GM12878 (cell line): ENCODE results near the gene ATL1. TPM values are rescaled to one million over a fixed set of nuclear protein-coding genes. Genes with fewer than 3 reads are reported as not detected.

Experiments
- ATAC-seq: fragments of 200-7000 bp; cut with Tn5 transposase; 3 replicates; pipeline ENCODE4 v1.9.1; 2020; ENCODE audit warnings: mild to moderate bottlenecking, moderate library complexity
- BruUV-seq: library from RNA; stranded (reverse); fragments of 400-500 nt; replicated peaks from 2 replicates; lab custom pipeline; 2021; lab: Mats Ljungman, UMichigan
- CTCF ChIA-PET: fragments of 300-600 bp; sonication (Branson Sonifier 250); formaldehyde crosslinking; extraction: SDS; loops from one replicate; lab custom pipeline; 2021; ENCODE audit warnings: inconsistent platforms; lab: Yijun Ruan, JAX
- POLR2A ChIA-PET: fragments of 350-600 bp; formaldehyde crosslinking; extraction: SDS; loops from one replicate; lab custom pipeline; 2021; ENCODE audit warnings: inconsistent platforms; lab: Charles Lee
- RAD21 ChIA-PET: fragments of 300-600 bp; sonication (Branson Sonifier 250); formaldehyde crosslinking; loops from one replicate; lab custom pipeline; 2023; ENCODE audit warnings: antibody characterized with exemption; ENCODE audit not compliant: unreplicated experiment; lab: Charles Lee
- SMC1A ChIA-PET: fragments of 300-600 bp; sonication (Branson Sonifier 250); formaldehyde crosslinking; loops from one replicate; lab custom pipeline; 2023; ENCODE audit not compliant: unreplicated experiment, uncharacterized antibody; lab: Charles Lee
- DNase-seq: peaks from one replicate; pipeline ENCODE4 v3.0.0-alpha.2; 2011; ENCODE audit warnings: low read depth, low spot score
- FAIRE-seq: peaks from 3 replicates; lab custom pipeline; 2011; peaks lifted over from hg19 to GRCh38; lab: Jason Lieb, UNC
- H2AFZ ChIP-seq: 2 replicates; pipeline ENCODE4 v1.6.0; 2011; ENCODE audit warnings: low read depth, low read length, control low read depth; ENCODE audit not compliant: control insufficient read depth
- H3K27ac ChIP-seq: 2 replicates; pipeline ENCODE4 v1.5.1; 2011; ENCODE audit warnings: control low read depth; ENCODE audit not compliant: control insufficient read depth, insufficient read depth
- H3K27me3 ChIP-seq, 2 experiments: replicated peaks in 1 of 2; 2 replicates each; pipeline versions ENCODE4 v1.6.0 to v1.6.1; 2011; ENCODE audit warnings: low read length in 1 of 2; ENCODE audit not compliant: control insufficient read depth in 2 of 2, insufficient read depth in 2 of 2
- H3K36me3 ChIP-seq, 2 experiments: 2 replicates each; pipeline ENCODE4 v1.5.1; 2011; ENCODE audit warnings: low read length in 1 of 2; ENCODE audit not compliant: control insufficient read depth in 2 of 2, insufficient read depth in 2 of 2
- H3K4me1 ChIP-seq: 2 replicates; pipeline ENCODE4 v1.6.1; 2011; ENCODE audit warnings: mild to moderate bottlenecking, low read length, moderate library complexity, mixed read lengths; ENCODE audit not compliant: control insufficient read depth, insufficient read depth
- H3K4me2 ChIP-seq: 2 replicates; pipeline ENCODE4 v1.6.0; 2011; ENCODE audit warnings: control low read depth; ENCODE audit not compliant: control insufficient read depth, insufficient read depth
- H3K4me3 ChIP-seq: fragments of 200-600 bp; sonication (generic); 2 replicates; pipeline ENCODE4 v1.5.1; 2016
- H3K79me2 ChIP-seq: 2 replicates; pipeline ENCODE4 v1.6.0; 2011; ENCODE audit warnings: low read length; ENCODE audit not compliant: control insufficient read depth, insufficient read depth
- H3K9ac ChIP-seq: 2 replicates; pipeline ENCODE4 v1.8.0; 2011; ENCODE audit warnings: low read length, control low read depth, mixed read lengths; ENCODE audit not compliant: control insufficient read depth, insufficient read depth
- H3K9me3 ChIP-seq: replicated peaks from 3 replicates; pipeline ENCODE4 v1.5.1; 2011; ENCODE audit warnings: mild to moderate bottlenecking, low read length; ENCODE audit not compliant: control insufficient read depth, insufficient read depth
- H4K20me1 ChIP-seq: 2 replicates; pipeline ENCODE4 v1.6.0; 2011; ENCODE audit not compliant: control insufficient read depth, insufficient read depth
- IRF4 ChIP-seq: IDR thresholded peaks from 2 replicates; pipeline ENCODE4 v1.6.1; 2011; ENCODE audit warnings: low read depth, low read length
- SP1 ChIP-seq: IDR thresholded peaks from one replicate; pipeline ENCODE4 v1.6.1; 2011; ENCODE audit warnings: low read depth, low read length
- TAF1 ChIP-seq: IDR thresholded peaks from 2 replicates; pipeline ENCODE4 v1.6.1; 2011; ENCODE audit warnings: mild to moderate bottlenecking, low read depth, low read length, borderline replicate concordance
- WGBS: methylation state at CpG from one replicate; pipeline ENCODE4 v1.1.6; 2016; ENCODE audit warnings: low lambda C conversion rate; ENCODE audit not compliant: insufficient replicate concordance, insufficient coverage; ENCODE audit errors: missing lambda C conversion rate; 5-methylcytosine and 5-hydroxymethylcytosine counted together
- in situ Hi-C: fragments of 300-500 bp; cut with MboI; formaldehyde crosslinking; loops from 9 replicates; pipeline ENCODE4 v1.14.3; 2018; ENCODE audit warnings: mixed read lengths
- intact Hi-C: fragments of 100-400 bp; cut with micrococcal nuclease; formaldehyde crosslinking; loops from one replicate; pipeline ENCODE4 v1.14.2; 2022; ENCODE audit not compliant: unreplicated experiment
- polyA plus RNA-seq, 11 experiments: library from polyadenylated mRNA; depleted of rRNA in 4 of 11; unstranded in 6 of 11; stranded (reverse) in 5 of 11; fragments of >200 nt; fragmentation: Nextera tagmentation in 4 of 11; fragmentation: Illumina TruSeq in 1 of 11; extraction: Ambion mirVana in 4 of 11; extraction: Trizol in 1 of 11; gene quantifications; 1 replicate in 1 of 11; 2 replicates in 10 of 11; pipeline versions ENCODE4 v1.2.1 to v1.2.3, GENCODE V29; 2011 to 2016; ENCODE audit warnings: inconsistent platforms in 2 of 11, missing spikeins in 2 of 11, low read depth in 1 of 11
- total RNA-seq, 4 experiments: library from RNA; depleted of rRNA in 3 of 4; stranded (reverse); fragments of >200 nt in 3 of 4; fragmentation: Illumina TruSeq in 1 of 4; extraction: Trizol in 1 of 4; gene quantifications; 2 replicates each; pipeline versions ENCODE4 v1.2.1 to v1.2.3, GENCODE V29; 2013 to 2021
- TF ChIP-seq, protein P1 (sequence below): fragments of 450-650 bp; formaldehyde crosslinking; IDR thresholded peaks from 2 replicates; pipeline ENCODE4 v1.4.0; 2022; ENCODE audit warnings: mild to moderate bottlenecking, moderate library complexity
- TF ChIP-seq, protein P2 (sequence below): IDR thresholded peaks from 2 replicates; pipeline ENCODE4 v1.6.1; 2012; ENCODE audit warnings: improper control_type of control experiment, low read depth, low read length; ENCODE audit not compliant: insufficient replicate concordance
- TF ChIP-seq, protein P3 (sequence below): fragments of 150-350 bp; IDR thresholded peaks from 2 replicates; pipeline ENCODE4 v1.6.1; 2014; ENCODE audit warnings: mild to moderate bottlenecking, low read depth, low read length
- TF ChIP-seq, protein P4 (sequence below): fragments of 450-650 bp; IDR thresholded peaks from 2 replicates; pipeline ENCODE4 v1.6.1; 2018; ENCODE audit warnings: mild to moderate bottlenecking, low read depth, moderate library complexity; ENCODE audit not compliant: partially characterized antibody
- TF ChIP-seq, protein P5 (sequence below): IDR thresholded peaks from 2 replicates; pipeline ENCODE4 v1.6.1; 2011; ENCODE audit warnings: borderline replicate concordance, low read depth, mild to moderate bottlenecking, moderate library complexity, mixed read lengths, low read length; ENCODE audit not compliant: insufficient read depth; ENCODE audit errors: extremely low read length

The ATL1 gene
- total and polyA plus RNA-seq, 10 of the 15 experiments (the other 5 are each of a cell fraction or from before 2014, with no cell fraction given), result 0.11 to 1.2 (median 0.58) TPM; not detected in 1

DNA sequence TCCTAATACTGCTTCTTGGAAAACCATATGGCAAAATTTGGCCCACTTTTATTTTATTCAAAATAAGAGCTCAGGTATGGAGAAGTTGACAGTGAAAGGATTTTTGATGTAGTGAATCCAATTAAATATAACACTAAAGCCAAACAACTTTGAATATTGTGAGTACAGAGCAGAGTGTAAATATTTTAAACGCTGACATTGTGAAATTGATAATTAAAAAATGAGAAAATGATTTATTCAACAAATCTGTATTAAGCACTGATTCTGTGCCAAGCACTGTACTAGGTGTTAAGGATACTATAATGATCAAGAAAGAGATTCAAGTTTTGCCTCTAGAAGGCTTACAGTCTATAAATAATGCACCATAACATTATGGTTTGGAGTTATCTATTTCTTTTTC is 50.5 kb downstream of the ATL1 start:
- ChIA-PET CTCF (interaction anchor here (1.2 kb wide), 1 partner anchor 250 kb away, joined by 4 read pairs; no protein-coding TSS in a partner anchor), POLR2A (interaction anchor here (0.6 kb wide), 1 partner anchor 217 kb away, joined by 3 read pairs; no protein-coding TSS in a partner anchor), RAD21 (no interaction called here), SMC1A (interaction anchor here (2.0 kb wide), 1 partner anchor 10 kb away, joined by 6 read pairs; no protein-coding TSS in a partner anchor)
- DNase-seq (no peak), ATAC-seq (no peak), FAIRE-seq (no peak)
- in situ Hi-C loops (loop anchor here (25.0 kb wide), 1 partner anchor 252 kb away; the partner anchor contains the start of gene ABHD12B), intact Hi-C loops (no loop called here)
- no peak overlapping the region for H3K4me3 ChIP-seq
- H3K9me3 ChIP-seq, result no peaks in the 10 kb centered on the region
- H3K4me1 ChIP-seq, result no peaks in the 10 kb centered on the region
- WGBS, result 90% methylated on average over 1 of the region's 1 CpG
- H2AFZ ChIP-seq, result no peak overlapping the region
- no peaks in the 10 kb centered on the region for H4K20me1 ChIP-seq
- no peak overlapping the region for H3K4me2 ChIP-seq
- BruUV-seq, result no TSS peak
- no peaks in the 10 kb centered on the region for H3K36me3 ChIP-seq
- H3K79me2 ChIP-seq, result no peaks in the 10 kb centered on the region
- no peak overlapping the region for H3K27ac ChIP-seq
- no peak overlapping the region for H3K9ac ChIP-seq
- H3K27me3 ChIP-seq, result no peaks in the 10 kb centered on the region; a peak in 1 of 4 replicates
- TF ChIP-seq, protein P1, sequence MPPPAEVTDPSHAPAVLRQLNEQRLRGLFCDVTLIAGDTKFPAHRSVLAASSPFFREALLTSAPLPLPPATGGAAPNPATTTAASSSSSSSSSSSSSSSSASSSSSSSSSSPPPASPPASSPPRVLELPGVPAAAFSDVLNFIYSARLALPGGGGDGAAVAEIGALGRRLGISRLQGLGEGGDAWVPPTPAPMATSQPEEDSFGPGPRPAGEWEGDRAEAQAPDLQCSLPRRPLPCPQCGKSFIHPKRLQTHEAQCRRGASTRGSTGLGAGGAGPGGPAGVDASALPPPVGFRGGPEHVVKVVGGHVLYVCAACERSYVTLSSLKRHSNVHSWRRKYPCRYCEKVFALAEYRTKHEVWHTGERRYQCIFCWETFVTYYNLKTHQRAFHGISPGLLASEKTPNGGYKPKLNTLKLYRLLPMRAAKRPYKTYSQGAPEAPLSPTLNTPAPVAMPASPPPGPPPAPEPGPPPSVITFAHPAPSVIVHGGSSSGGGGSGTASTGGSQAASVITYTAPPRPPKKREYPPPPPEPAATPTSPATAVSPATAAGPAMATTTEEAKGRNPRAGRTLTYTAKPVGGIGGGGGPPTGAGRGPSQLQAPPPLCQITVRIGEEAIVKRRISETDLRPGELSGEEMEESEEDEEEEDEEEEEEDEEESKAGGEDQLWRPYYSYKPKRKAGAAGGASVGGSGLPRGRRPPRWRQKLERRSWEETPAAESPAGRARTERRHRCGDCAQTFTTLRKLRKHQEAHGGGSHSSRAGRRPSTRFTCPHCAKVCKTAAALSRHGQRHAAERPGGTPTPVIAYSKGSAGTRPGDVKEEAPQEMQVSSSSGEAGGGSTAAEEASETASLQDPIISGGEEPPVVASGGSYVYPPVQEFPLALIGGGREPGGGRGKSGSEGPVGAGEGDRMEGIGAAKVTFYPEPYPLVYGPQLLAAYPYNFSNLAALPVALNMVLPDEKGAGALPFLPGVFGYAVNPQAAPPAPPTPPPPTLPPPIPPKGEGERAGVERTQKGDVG, result no peak
- TF ChIP-seq, protein P2, sequence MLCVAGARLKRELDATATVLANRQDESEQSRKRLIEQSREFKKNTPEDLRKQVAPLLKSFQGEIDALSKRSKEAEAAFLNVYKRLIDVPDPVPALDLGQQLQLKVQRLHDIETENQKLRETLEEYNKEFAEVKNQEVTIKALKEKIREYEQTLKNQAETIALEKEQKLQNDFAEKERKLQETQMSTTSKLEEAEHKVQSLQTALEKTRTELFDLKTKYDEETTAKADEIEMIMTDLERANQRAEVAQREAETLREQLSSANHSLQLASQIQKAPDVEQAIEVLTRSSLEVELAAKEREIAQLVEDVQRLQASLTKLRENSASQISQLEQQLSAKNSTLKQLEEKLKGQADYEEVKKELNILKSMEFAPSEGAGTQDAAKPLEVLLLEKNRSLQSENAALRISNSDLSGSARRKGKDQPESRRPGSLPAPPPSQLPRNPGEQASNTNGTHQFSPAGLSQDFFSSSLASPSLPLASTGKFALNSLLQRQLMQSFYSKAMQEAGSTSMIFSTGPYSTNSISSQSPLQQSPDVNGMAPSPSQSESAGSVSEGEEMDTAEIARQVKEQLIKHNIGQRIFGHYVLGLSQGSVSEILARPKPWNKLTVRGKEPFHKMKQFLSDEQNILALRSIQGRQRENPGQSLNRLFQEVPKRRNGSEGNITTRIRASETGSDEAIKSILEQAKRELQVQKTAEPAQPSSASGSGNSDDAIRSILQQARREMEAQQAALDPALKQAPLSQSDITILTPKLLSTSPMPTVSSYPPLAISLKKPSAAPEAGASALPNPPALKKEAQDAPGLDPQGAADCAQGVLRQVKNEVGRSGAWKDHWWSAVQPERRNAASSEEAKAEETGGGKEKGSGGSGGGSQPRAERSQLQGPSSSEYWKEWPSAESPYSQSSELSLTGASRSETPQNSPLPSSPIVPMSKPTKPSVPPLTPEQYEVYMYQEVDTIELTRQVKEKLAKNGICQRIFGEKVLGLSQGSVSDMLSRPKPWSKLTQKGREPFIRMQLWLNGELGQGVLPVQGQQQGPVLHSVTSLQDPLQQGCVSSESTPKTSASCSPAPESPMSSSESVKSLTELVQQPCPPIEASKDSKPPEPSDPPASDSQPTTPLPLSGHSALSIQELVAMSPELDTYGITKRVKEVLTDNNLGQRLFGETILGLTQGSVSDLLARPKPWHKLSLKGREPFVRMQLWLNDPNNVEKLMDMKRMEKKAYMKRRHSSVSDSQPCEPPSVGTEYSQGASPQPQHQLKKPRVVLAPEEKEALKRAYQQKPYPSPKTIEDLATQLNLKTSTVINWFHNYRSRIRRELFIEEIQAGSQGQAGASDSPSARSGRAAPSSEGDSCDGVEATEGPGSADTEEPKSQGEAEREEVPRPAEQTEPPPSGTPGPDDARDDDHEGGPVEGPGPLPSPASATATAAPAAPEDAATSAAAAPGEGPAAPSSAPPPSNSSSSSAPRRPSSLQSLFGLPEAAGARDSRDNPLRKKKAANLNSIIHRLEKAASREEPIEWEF, result no peak
- TF ChIP-seq SP1 (no peak), TAF1 (no peak), IRF4 (no peak)
- TF ChIP-seq, protein P3, sequence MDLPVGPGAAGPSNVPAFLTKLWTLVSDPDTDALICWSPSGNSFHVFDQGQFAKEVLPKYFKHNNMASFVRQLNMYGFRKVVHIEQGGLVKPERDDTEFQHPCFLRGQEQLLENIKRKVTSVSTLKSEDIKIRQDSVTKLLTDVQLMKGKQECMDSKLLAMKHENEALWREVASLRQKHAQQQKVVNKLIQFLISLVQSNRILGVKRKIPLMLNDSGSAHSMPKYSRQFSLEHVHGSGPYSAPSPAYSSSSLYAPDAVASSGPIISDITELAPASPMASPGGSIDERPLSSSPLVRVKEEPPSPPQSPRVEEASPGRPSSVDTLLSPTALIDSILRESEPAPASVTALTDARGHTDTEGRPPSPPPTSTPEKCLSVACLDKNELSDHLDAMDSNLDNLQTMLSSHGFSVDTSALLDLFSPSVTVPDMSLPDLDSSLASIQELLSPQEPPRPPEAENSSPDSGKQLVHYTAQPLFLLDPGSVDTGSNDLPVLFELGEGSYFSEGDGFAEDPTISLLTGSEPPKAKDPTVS, result no peak
- TF ChIP-seq, protein P4, sequence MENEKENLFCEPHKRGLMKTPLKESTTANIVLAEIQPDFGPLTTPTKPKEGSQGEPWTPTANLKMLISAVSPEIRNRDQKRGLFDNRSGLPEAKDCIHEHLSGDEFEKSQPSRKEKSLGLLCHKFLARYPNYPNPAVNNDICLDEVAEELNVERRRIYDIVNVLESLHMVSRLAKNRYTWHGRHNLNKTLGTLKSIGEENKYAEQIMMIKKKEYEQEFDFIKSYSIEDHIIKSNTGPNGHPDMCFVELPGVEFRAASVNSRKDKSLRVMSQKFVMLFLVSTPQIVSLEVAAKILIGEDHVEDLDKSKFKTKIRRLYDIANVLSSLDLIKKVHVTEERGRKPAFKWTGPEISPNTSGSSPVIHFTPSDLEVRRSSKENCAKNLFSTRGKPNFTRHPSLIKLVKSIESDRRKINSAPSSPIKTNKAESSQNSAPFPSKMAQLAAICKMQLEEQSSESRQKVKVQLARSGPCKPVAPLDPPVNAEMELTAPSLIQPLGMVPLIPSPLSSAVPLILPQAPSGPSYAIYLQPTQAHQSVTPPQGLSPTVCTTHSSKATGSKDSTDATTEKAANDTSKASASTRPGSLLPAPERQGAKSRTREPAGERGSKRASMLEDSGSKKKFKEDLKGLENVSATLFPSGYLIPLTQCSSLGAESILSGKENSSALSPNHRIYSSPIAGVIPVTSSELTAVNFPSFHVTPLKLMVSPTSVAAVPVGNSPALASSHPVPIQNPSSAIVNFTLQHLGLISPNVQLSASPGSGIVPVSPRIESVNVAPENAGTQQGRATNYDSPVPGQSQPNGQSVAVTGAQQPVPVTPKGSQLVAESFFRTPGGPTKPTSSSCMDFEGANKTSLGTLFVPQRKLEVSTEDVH, result no peak
- TF ChIP-seq, protein P5, sequence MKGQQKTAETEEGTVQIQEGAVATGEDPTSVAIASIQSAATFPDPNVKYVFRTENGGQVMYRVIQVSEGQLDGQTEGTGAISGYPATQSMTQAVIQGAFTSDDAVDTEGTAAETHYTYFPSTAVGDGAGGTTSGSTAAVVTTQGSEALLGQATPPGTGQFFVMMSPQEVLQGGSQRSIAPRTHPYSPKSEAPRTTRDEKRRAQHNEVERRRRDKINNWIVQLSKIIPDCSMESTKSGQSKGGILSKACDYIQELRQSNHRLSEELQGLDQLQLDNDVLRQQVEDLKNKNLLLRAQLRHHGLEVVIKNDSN, result no peak
